PC-3 (cell line): ENCODE measurements around the gene TMEM106A. TPM values are rescaled to one million over a fixed set of nuclear protein-coding genes. Genes with fewer than 3 reads are reported as not detected.

Experiments
- ATAC-seq: fragments of 200-7000 bp; cut with Tn5 transposase; 2 replicates; pipeline ENCODE4 v1.9.1; 2020; ENCODE audit warnings: mild to moderate bottlenecking, moderate library complexity
- BruUV-seq: library from RNA; stranded (reverse); fragments of 400-500 nt; replicated peaks from 2 replicates; lab custom pipeline; 2021; lab: Mats Ljungman, UMichigan
- CTCF ChIA-PET: fragments of 300-600 bp; sonication (Branson Sonifier 250); formaldehyde crosslinking; loops from one replicate; lab custom pipeline; 2022; ENCODE audit warnings: antibody characterized with exemption; lab: Charles Lee
- POLR2A ChIA-PET: fragments of 300-600 bp; sonication (Branson Sonifier 250); formaldehyde crosslinking; loops from one replicate; lab custom pipeline; 2022; ENCODE audit warnings: antibody characterized with exemption; ENCODE audit not compliant: unreplicated experiment; lab: Charles Lee
- DNase-seq: peaks from one replicate; pipeline ENCODE4 v3.0.0-alpha.2; 2015
- H2AFZ ChIP-seq: fragments of 300-600 bp; sonication (generic); 2 replicates; pipeline ENCODE4 v1.6.0; 2016; ENCODE audit warnings: antibody characterized with exemption, low read length
- H3F3A ChIP-seq: fragments of 300-600 bp; sonication (generic); one replicate; pipeline ENCODE4 v1.6.0; 2017; ENCODE audit warnings: antibody characterized with exemption, low read length, control low read depth, mild to moderate bottlenecking; ENCODE audit not compliant: unreplicated experiment
- H3K27ac ChIP-seq: fragments of 300-600 bp; sonication (generic); 2 replicates; pipeline ENCODE4 v1.5.1; 2016; ENCODE audit warnings: mild to moderate bottlenecking, low read length
- H3K27me3 ChIP-seq: fragments of 300-600 bp; sonication (generic); 2 replicates; pipeline ENCODE4 v1.6.1; 2016; ENCODE audit warnings: low read length, mixed read lengths
- H3K36me3 ChIP-seq: fragments of 300-600 bp; sonication (generic); 2 replicates; pipeline ENCODE4 v1.6.1; 2016; ENCODE audit warnings: low read depth, mixed run types, low read length, mixed read lengths
- H3K4me1 ChIP-seq: fragments of 300-600 bp; sonication (generic); 2 replicates; pipeline ENCODE4 v1.5.1; 2016; ENCODE audit warnings: low read length; ENCODE audit not compliant: insufficient read depth
- H3K4me2 ChIP-seq: fragments of 300-600 bp; sonication (generic); 2 replicates; pipeline ENCODE4 v1.6.0; 2016; ENCODE audit warnings: low read length
- H3K4me3 ChIP-seq: fragments of 300-600 bp; sonication (generic); 2 replicates; pipeline ENCODE4 v1.5.1; 2016; ENCODE audit warnings: mild to moderate bottlenecking, low read length, mixed read lengths
- H3K79me2 ChIP-seq: fragments of 300-600 bp; sonication (generic); 2 replicates; pipeline ENCODE4 v1.6.1; 2017; ENCODE audit warnings: low read length, mixed read lengths
- H3K9ac ChIP-seq: fragments of 300-600 bp; sonication (generic); 2 replicates; pipeline ENCODE4 v1.6.0; 2016; ENCODE audit warnings: mild to moderate bottlenecking, low read length
- H3K9me2 ChIP-seq: fragments of 300-600 bp; sonication (generic); replicated peaks from 2 replicates; pipeline ENCODE4 v1.6.1; 2016; ENCODE audit warnings: mixed run types, low read length, mixed read lengths
- H3K9me3 ChIP-seq: fragments of 300-600 bp; sonication (generic); 2 replicates; pipeline ENCODE4 v1.6.1; 2016; ENCODE audit warnings: low read length, mixed read lengths
- H4K20me1 ChIP-seq: fragments of 300-600 bp; sonication (generic); 2 replicates; pipeline ENCODE4 v1.6.1; 2016; ENCODE audit warnings: low read length, mixed read lengths
- EZH2 ChIP-seq: fragments of 300-600 bp; sonication (generic); IDR thresholded peaks from one replicate; pipeline ENCODE4 v1.6.1; 2017; ENCODE audit warnings: antibody characterized with exemption, mild to moderate bottlenecking, low read length; ENCODE audit not compliant: unreplicated experiment
- EZH2phosphoT487 ChIP-seq: fragments of 300-600 bp; sonication (generic); IDR thresholded peaks from 2 replicates; pipeline ENCODE4 v1.6.1; 2018; ENCODE audit warnings: mild to moderate bottlenecking, antibody characterized with exemption, low read length, borderline replicate concordance
- intact Hi-C: fragments of 100-400 bp; cut with micrococcal nuclease; formaldehyde crosslinking; loops from 2 replicates; pipeline ENCODE4 v1.9.0; 2023
- total RNA-seq: library from RNA; depleted of rRNA; stranded (reverse); fragments of >200 nt; gene quantifications from 2 replicates; pipeline ENCODE4 v1.2.3, GENCODE V29; 2014
- TF ChIP-seq, protein P1 (sequence below): fragments of 300-600 bp; sonication (generic); conservative IDR thresholded peaks from 2 replicates; pipeline ENCODE4 v1.5.1; 2017; ENCODE audit warnings: antibody characterized with exemption, low read depth, mild to moderate bottlenecking, low read length

TMEM106A gene
- total RNA-seq, 1 experiment from 2014 or later: not detected

- ChIA-PET CTCF (no interaction called here), POLR2A (no interaction called here)
- DNase-seq (no peak), ATAC-seq (no peak)
- H3K9me3 ChIP-seq: no peaks in the 10 kb centered on the region
- no peak for TF ChIP-seq EZH2
- no peak for TF ChIP-seq EZH2phosphoT487
- TF ChIP-seq, protein P1, sequence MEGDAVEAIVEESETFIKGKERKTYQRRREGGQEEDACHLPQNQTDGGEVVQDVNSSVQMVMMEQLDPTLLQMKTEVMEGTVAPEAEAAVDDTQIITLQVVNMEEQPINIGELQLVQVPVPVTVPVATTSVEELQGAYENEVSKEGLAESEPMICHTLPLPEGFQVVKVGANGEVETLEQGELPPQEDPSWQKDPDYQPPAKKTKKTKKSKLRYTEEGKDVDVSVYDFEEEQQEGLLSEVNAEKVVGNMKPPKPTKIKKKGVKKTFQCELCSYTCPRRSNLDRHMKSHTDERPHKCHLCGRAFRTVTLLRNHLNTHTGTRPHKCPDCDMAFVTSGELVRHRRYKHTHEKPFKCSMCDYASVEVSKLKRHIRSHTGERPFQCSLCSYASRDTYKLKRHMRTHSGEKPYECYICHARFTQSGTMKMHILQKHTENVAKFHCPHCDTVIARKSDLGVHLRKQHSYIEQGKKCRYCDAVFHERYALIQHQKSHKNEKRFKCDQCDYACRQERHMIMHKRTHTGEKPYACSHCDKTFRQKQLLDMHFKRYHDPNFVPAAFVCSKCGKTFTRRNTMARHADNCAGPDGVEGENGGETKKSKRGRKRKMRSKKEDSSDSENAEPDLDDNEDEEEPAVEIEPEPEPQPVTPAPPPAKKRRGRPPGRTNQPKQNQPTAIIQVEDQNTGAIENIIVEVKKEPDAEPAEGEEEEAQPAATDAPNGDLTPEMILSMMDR: no peak
- intact Hi-C loops: no loop called here
- H4K20me1 ChIP-seq: no peaks in the 10 kb centered on the region
- no peaks in the 10 kb centered on the region for H3K9me2 ChIP-seq
- H3K79me2 ChIP-seq: no peaks in the 10 kb centered on the region
- H3K4me1 ChIP-seq: no peaks in the 10 kb centered on the region
- no peak overlapping the region for H3K27ac ChIP-seq
- H3K27me3 ChIP-seq: no peaks in the 10 kb centered on the region
- H3K4me3 ChIP-seq: no peak overlapping the region
- H3K9ac ChIP-seq: no peak overlapping the region
- no peaks in the 10 kb centered on the region for H3F3A ChIP-seq
- no peak overlapping the region for H3K4me2 ChIP-seq
- no peak overlapping the region for H2AFZ ChIP-seq
- BruUV-seq: no TSS peak
- H3K36me3 ChIP-seq: no peaks in the 10 kb centered on the region
These were observed 7.3 kb downstream of the TMEM106A start for GRCh38 chr17:43219001-43219400.

- no peaks in the 10 kb centered on the region for H4K20me1 ChIP-seq
- H3K4me2 ChIP-seq: no peak overlapping the region
- no peak for DNase-seq
- no TSS peak for BruUV-seq
- no peak overlapping the region for H3K4me3 ChIP-seq
- no peaks in the 10 kb centered on the region for H3K9me3 ChIP-seq
- no peaks in the 10 kb centered on the region for H3K4me1 ChIP-seq
- intact Hi-C loops: no loop called here
- H3K79me2 ChIP-seq: no peaks in the 10 kb centered on the region
- no peak overlapping the region for H3K27ac ChIP-seq
- no peaks in the 10 kb centered on the region for H3K36me3 ChIP-seq
- H3K27me3 ChIP-seq: no peaks in the 10 kb centered on the region
- H2AFZ ChIP-seq: no peak overlapping the region
- H3F3A ChIP-seq: no peaks in the 10 kb centered on the region
- CTCF ChIA-PET: no interaction called here
- POLR2A ChIA-PET: no interaction called here
- ATAC-seq: no peak
- TF ChIP-seq EZH2 (no peak), EZH2phosphoT487 (no peak)
- TF ChIP-seq, protein P1: no peak
- H3K9ac ChIP-seq: no peak overlapping the region
- no peaks in the 10 kb centered on the region for H3K9me2 ChIP-seq
These were observed 8.2 kb downstream of the TMEM106A start for GRCh38 chr17:43219746-43220380.

DNA sequence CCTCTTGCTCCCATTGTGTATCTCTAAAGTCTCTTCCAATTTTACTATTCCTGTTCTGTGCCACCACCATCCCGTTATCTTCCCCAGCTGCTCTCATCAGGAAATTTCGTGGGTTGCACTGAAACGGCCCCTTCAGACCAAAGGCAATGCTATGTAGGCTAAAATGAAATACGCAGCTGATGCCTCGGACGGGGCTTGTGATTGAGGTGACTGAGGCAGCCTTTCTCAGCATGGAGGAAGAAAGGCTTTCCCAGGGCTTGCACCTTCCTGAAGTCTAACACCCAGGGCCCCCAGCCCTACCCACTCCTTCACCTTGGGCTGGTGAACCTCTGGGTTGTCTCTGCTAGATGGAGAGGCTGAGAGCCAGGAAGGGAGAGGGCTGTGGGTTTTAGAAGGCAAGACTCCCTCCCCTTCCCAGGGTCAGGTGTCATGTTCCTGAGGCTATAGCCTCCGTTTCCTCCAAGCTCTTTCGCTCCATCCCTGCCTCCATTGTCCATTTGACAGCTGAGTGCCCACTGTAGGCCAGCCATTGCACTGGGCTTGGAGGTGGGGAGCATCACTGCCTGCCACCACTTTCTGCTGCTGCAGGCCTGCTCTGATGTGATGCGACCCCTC lies 8.9 kb downstream of the TMEM106A start:
- no peaks in the 10 kb centered on the region for H3F3A ChIP-seq
- no peaks in the 10 kb centered on the region for H3K9me2 ChIP-seq
- no peak overlapping the region for H2AFZ ChIP-seq
- CTCF ChIA-PET: no interaction called here
- H3K4me3 ChIP-seq: no peak overlapping the region
- no peak for DNase-seq
- TF ChIP-seq EZH2phosphoT487 (no peak), EZH2 (no peak)
- TF ChIP-seq, protein P1: no peak
- no peaks in the 10 kb centered on the region for H3K27me3 ChIP-seq
- no peaks in the 10 kb centered on the region for H4K20me1 ChIP-seq
- no peak overlapping the region for H3K9ac ChIP-seq
- no peak for ATAC-seq
- no peaks in the 10 kb centered on the region for H3K79me2 ChIP-seq
- POLR2A ChIA-PET: no interaction called here
- BruUV-seq: no TSS peak
- no peak overlapping the region for H3K4me2 ChIP-seq
- intact Hi-C loops: no loop called here
- no peaks in the 10 kb centered on the region for H3K9me3 ChIP-seq
- no peak overlapping the region for H3K27ac ChIP-seq
- H3K36me3 ChIP-seq: no peaks in the 10 kb centered on the region
- H3K4me1 ChIP-seq: no peaks in the 10 kb centered on the region
